Activated naive CD4-positive, alpha-beta T cell treated with anti-CD3 and anti-CD28 coated beads for 36 hours (primary cell): ENCODE measurements around the gene RHBDF2. TPM values are rescaled to one million over a fixed set of nuclear protein-coding genes. Genes with fewer than 3 reads are reported as not detected.
"Not testable (repeated sequence)": the region's sequence is repeated elsewhere in the genome, so short reads cannot be mapped to it uniquely, and the experiment has no call there.

Experiments used
- CTCF ChIA-PET: fragments of 350-600 bp; sonication (Branson Sonifier 250); formaldehyde crosslinking; loops from one replicate; lab custom pipeline; 2021; ENCODE audit warnings: antibody characterized with exemption; lab: Charles Lee
- DNase-seq: peaks from one replicate; pipeline ENCODE4 v3.0.0-alpha.2; 2020
- H3K27ac Mint-ChIP-seq: one replicate; pipeline ENCODE4 v1.8.0; 2021; ENCODE audit warnings: mild to moderate bottlenecking, mixed read lengths
- H3K27me3 Mint-ChIP-seq: one replicate; pipeline ENCODE4 v1.8.0; 2021; ENCODE audit warnings: low read depth, mixed read lengths
- H3K36me3 Mint-ChIP-seq: one replicate; pipeline ENCODE4 v1.8.0; 2021; ENCODE audit warnings: low read depth, mixed read lengths
- H3K4me1 Mint-ChIP-seq: one replicate; pipeline ENCODE4 v1.8.0; 2021; ENCODE audit warnings: low read depth, mixed read lengths
- H3K4me3 Mint-ChIP-seq: one replicate; pipeline ENCODE4 v1.8.0; 2021; ENCODE audit warnings: mild to moderate bottlenecking, moderate library complexity, mixed read lengths
- H3K9me3 Mint-ChIP-seq: one replicate; pipeline ENCODE4 v1.8.0; 2021; ENCODE audit warnings: mixed read lengths
- intact Hi-C: fragments of 100-400 bp; cut with micrococcal nuclease; formaldehyde crosslinking; loops from one replicate; pipeline ENCODE4 v1.15.1; 2023
- total RNA-seq, 2 experiments: library from RNA; stranded (reverse); gene quantifications; one replicate each; pipeline ENCODE4 v1.2.3, GENCODE V29; 2021

Gene RHBDF2
- total RNA-seq, 2 experiments from 2014 or later = 13.3 to 13.4 TPM

DNA sequence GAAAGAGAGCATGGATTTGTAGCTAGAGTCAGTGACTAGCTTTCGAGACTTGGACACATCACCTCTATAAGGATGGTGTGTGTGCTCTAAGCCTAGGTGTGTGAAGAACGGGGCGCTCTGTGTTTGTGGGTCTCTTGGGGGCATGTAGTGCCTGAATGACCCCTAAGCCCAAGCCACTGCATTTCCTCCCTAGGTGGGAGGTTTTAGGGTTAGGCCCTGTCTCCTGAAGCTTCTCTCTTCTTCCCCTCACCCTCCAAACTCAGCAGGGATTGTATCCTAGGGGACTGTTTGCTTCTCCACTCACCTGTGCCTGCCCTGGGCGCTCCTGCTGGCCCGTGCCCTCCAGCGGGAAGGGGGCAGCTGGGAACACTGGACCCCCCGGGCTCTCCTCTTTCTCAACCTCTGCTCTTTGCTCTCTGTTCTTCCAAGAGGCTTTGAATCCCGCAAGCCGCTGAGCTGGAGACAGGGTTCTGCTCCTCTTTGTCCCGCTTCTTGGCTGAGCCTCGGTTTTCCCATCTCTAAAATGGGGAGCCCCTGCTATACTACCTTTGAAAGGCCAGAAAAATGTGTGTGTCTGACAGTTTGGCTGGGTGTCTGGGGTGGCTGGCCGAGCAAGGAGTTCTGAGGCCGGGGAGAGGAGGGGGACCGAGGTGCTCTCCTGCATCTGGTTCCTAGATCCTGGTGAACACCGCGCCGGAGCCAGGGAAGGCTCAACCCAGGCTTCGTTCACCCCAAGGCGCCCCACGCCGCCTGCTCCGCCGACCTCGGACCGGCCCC lies 35.5 kb upstream of the RHBDF2 start:
- no peak for DNase-seq
- Mint-ChIP-seq H3K27me3 (peaks cover 18% of the 10 kb centered on the region), H3K27ac (no peak overlapping the region), H3K4me1 (no peaks in the 10 kb centered on the region), H3K36me3 (no peaks in the 10 kb centered on the region), H3K4me3 (no peak overlapping the region), H3K9me3 (no peaks in the 10 kb centered on the region)
- CTCF ChIA-PET = interaction anchor here (0.9 to 1.0 kb wide), 2 partner anchors 14 to 22 kb away, joined by 3 to 4 read pairs; no protein-coding TSS in a partner anchor
- intact Hi-C loops = no loop called here

DNA sequence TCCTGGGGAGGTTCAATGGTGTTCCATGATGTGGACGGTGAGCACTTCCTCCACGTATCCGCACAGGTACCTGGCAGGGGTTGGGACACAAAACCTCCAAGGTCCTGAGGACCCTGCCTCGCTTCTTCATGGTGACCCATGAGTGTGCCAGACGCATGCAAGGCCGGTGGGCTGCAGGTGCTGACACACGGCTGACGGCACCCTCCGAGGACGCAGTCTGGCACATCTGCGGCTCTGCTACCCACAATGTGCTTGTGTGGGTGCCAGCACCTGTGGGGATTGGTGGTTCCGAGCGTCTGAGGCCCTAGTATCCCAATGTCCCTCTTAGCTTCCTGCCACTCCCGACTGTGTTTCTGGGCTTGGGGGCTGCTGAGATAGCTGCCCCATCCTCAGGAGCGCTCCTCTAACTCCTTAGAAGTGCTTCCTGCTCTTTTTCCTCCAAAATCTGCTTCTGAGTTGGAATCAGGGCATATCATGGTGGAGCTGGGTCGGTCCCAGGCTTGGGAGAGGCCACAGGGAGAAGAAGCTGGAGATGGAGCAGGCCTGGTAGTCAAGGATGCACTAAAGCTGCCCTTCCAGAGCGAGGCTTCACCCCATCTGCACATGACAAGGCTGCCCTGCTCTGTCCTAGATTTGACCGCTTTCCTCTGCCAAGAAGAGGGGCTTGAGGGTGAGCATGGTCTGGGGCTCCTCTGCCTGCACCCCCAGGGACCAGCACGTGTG lies 34.7 kb upstream of the RHBDF2 start:
- Mint-ChIP-seq H3K27ac (no peak overlapping the region), H3K4me3 (no peak overlapping the region), H3K4me1 (no peaks in the 10 kb centered on the region), H3K27me3 (peaks cover 15% of the 10 kb centered on the region), H3K36me3 (no peaks in the 10 kb centered on the region), H3K9me3 (no peaks in the 10 kb centered on the region)
- no peak for DNase-seq
- intact Hi-C loops = no loop called here
- CTCF ChIA-PET = interaction anchor here (0.9 to 1.0 kb wide), 2 partner anchors 13 to 22 kb away, joined by 3 to 4 read pairs; no protein-coding TSS in a partner anchor

DNA sequence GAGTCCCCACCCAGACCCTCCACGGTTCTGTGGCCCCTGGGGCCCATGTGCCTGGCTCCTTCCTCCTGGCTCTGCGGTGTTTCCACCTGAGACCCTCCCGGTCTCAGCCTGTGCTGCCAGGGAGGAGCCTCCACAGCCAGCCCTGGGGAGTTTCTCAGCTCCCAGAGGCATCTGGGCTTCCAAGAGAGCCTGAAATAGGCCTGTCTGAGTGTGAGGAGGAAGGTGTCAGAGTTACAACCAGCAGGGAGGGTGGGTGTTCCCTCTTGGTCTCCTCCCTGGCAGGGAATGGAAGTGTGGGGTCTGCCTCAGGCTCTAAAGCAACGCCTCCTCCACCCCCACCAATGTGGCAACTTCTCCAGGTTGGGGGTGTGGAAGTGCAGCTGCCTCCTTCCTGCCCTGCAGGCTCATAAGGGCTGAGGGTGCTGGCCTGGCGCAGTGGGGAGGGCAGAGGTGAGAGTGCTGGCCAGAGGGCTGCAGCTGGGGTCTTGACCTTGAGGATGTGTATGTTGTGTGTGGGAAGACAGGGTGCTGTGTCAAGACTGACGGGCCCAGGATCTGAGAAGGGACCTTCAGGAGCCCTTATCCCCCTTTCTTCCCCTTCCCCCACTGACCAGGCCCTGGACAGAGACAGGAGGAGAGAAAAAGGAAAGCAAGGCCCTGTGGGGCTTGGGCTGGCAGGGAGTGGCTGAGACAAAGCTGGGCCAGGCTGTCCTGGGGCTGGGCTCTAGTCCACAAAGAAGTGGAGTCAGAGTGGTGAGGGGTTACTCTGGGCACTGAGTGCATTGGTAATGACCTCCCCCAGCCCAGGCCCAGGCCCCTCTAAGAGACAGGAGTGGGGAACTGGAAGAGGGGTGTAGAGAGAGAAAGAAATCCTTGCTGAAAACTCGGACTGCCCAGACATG lies 33.9 kb upstream of the RHBDF2 start:
- intact Hi-C loops = no loop called here
- Mint-ChIP-seq H3K36me3 (no peaks in the 10 kb centered on the region), H3K4me1 (peaks cover 3% of the 10 kb centered on the region), H3K9me3 (no peaks in the 10 kb centered on the region), H3K4me3 (no peak overlapping the region), H3K27me3 (peaks cover 14% of the 10 kb centered on the region), H3K27ac (no peak overlapping the region)
- DNase-seq = no peak
- CTCF ChIA-PET = no interaction called here

DNA sequence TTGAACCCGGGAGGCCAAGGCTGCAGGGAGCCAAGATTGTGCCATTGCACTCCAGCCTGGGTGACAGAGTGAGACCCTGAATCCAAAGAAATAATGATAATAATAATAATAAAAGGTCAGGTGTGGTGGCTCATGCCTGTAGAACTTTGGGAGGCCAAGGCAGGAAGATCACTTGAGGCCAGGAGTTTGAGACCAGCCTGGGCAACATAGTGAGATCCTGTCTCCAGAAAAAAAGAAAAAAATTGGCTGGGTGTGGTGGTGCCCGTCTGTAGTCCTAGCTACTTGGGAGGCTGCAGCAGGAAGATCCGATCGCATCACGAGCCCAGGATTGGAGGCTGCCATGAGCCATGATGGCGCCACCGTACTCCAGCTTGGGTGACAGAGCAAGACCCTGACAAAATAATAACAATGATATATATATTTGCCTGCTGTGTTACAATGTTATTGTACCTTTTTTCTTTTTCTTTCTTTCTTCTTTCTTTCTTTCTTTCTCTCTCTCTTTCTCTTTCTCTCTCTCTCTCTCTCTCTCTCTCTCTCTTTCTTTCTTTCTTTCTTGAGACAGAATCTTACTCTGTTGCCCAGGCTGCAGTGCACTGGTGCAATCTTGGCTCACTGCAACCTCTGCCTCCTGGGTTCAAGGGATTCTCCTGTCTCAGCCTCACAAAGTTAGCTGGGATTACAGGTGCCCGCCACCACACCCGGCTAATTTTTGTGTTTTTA lies 32.6 kb upstream of the RHBDF2 start:
- H3K27ac Mint-ChIP-seq, H3K27me3 Mint-ChIP-seq, DNase-seq, intact Hi-C loops, H3K4me3 Mint-ChIP-seq, H3K4me1 Mint-ChIP-seq, H3K9me3 Mint-ChIP-seq, H3K36me3 Mint-ChIP-seq: not testable (repeated sequence)
- CTCF ChIA-PET = interaction anchor here (0.7 to 1.9 kb wide), 3 partner anchors 10 to 91 kb away, joined by 3 to 8 read pairs (median 4); no protein-coding TSS in a partner anchor

DNA sequence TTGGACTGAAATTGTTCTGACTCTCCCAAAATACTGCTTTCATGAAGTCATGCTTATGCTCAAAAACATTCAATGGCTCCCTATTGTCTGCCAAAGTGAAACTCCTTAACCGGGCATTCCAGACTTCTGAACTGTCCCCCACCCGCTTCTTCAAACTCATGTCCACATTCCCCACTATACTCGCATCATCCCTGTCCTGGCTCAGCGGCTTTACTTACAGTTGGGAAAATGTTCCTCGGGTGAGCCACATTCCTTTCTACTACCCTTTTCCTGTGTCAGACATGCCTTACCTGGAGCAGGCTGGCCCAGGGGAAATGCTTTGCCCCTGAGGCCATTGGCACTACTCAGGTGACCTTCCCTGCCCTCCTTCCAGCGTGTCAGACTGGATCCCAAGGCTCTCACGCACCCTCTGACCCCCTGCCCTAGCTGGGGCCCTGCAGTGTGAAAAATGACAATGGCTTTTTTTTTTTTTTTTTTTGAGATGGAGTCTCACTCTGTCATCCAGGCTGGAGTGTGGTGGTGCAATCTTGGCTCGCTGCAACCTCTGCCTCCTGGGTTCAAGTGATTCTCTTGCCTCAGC lies 30.9 kb upstream of the RHBDF2 start:
- DNase-seq = no peak
- H3K4me1 Mint-ChIP-seq = peaks cover 21% of the 10 kb centered on the region
- CTCF ChIA-PET = interaction anchor here (1.5 to 1.9 kb wide), 2 partner anchors 9 to 92 kb away, joined by 3 to 8 read pairs; no protein-coding TSS in a partner anchor
- H3K36me3 Mint-ChIP-seq = no peaks in the 10 kb centered on the region
- no peaks in the 10 kb centered on the region for H3K9me3 Mint-ChIP-seq
- peaks cover 4% of the 10 kb centered on the region for H3K27me3 Mint-ChIP-seq
- H3K4me3 Mint-ChIP-seq = no peak overlapping the region
- H3K27ac Mint-ChIP-seq = no peak overlapping the region
- intact Hi-C loops = no loop called here

DNA sequence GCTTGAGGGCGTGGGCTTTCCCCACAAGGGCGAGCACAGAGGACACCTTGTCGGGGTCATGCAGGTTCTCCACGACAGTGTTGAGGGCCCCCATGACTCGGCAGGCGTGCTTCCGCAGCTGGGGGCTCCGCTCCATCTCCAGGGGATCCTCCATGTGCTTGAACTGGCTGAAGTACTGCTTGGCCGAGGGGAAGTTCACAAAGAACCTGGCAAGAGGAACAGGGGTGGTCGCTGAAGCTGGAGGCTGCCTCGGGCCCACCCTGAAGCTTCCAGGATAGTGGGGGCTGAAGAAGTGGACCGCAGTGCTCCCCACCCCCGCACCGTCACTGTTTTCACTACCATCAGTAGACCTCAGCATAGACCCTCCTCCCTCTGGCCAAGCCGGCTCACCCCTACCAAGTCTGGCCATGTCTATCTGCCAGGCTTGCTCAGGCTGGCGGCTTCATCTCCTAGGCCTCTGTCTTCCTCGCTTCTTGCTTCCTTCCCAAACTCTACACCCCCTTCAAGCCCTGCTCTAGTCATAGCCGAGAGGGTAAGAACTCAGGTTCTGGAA lies 30.3 kb upstream of the RHBDF2 start:
- peaks cover 22% of the 10 kb centered on the region for H3K4me1 Mint-ChIP-seq
- no peaks in the 10 kb centered on the region for H3K27me3 Mint-ChIP-seq
- no peak overlapping the region for H3K27ac Mint-ChIP-seq
- CTCF ChIA-PET = no interaction called here
- no peaks in the 10 kb centered on the region for H3K9me3 Mint-ChIP-seq
- intact Hi-C loops = no loop called here
- H3K4me3 Mint-ChIP-seq = no peak overlapping the region
- no peak for DNase-seq
- no peaks in the 10 kb centered on the region for H3K36me3 Mint-ChIP-seq

DNA sequence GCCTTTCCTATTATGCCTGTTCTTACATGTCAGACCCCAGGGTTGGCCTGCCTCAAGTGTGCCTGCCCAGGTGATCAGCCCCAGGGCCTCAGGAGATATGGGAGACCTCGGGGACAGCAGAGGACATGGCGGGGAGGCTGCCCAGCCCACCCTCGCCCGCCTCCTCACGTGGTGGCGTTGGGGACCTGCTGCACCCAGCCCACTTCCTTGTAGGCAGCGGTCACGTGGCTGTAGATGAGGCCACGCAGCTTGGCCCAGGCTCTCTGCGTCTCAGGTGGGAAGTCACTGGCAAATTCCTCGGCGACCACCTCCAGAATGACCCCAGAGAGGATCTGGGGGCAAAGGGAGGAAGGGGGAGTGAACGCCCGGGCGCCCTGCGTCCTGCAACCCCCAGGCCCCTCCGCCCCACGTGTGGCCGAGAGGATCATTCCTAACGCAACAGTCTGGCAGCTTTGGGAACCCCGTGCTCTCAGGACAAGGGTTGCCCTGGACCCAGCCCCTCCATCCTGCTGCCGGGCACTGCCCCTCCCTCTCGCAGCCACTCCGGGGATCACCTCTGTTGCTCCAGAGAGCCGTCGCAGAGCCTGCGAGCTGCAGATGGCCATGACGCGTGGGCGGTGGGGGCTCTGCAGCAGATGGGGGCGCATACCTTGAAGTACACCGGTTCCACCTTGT lies 29.7 kb upstream of the RHBDF2 start:
- H3K27me3 Mint-ChIP-seq = no peaks in the 10 kb centered on the region
- H3K9me3 Mint-ChIP-seq = no peaks in the 10 kb centered on the region
- H3K4me1 Mint-ChIP-seq = peaks cover 22% of the 10 kb centered on the region
- H3K4me3 Mint-ChIP-seq = no peak overlapping the region
- H3K36me3 Mint-ChIP-seq = no peaks in the 10 kb centered on the region
- CTCF ChIA-PET = interaction anchor here (0.7 to 1.1 kb wide), 2 partner anchors 15 to 183 kb away, joined by 3 read pairs; no protein-coding TSS in a partner anchor
- intact Hi-C loops = no loop called here
- DNase-seq = no peak
- no peak overlapping the region for H3K27ac Mint-ChIP-seq

DNA sequence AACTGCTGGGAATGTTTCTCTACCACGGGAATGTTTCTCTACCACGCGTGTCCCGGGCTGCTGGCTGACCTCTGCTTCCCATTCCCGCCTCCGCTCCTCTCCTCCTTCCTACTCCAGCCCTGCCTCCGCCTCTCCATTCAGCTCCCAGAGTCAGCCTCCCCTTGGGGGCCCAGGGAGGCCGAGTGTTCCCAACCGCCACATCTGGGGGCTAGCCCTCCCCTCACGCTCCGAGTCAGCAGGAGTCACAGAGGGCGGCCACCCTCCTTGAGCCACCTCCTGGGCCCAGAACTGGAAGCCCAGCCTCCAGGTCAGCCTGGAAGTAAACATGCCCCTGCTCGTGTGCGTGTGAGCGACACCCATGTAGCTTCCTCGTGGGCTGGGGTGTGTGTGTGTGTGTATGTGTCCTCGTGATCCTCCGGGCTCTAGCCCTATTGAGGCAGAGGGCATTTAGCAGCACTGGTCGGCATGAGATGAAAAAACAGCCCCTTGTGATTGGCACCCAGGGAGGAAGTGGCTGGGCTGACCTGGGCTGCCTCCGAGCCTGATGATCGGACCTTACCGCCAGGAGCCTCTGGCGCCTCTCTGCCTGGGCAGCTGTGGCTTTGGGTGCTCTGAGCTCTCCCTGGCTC lies 29.0 kb upstream of the RHBDF2 start:
- H3K27ac Mint-ChIP-seq = no peak overlapping the region

DNA sequence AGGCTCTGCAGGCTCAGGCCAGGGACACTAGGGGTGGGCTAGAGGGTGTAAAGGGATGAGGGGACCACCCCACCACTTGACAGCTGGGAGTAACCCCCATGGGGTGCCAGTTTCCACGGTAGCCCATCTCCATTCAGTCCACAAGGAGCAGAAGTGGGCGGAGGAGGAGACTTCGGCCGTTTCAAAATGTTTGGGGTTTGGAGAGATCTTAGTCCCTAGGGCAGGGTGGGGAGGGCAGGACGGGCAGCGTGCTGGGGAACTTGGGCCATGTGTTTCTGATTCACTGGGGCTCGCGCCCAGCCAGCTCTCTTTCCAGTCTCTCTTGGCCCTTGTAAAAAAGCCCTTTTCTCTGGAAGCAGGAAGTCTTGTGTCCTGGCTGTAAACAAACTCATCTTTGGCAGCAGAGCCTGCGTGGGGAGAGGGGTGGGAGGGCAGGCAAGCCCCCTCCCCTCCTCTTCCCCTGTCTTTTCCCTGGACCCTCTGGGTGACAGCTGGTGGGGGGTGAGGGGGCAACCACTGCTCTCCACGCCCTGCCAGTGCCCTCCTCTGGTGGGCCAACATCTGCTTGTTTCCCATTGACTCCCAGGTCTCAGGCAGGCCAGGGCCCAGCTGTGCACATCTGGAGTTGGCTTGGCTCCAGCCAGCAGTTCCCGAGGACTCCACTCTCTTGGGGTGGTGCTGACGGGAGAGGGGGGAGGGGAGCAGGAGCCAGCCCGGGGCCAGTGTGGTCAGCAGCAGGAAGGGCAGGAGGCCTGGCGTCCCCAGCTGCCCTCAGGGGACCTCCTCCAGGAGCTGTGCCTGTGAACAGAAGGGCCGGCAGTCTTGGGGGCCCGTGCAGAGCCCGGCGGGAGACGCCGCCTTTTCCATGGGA lies 28.2 kb upstream of the RHBDF2 start:
- Mint-ChIP-seq H3K4me3 (no peak overlapping the region), H3K27ac (no peak overlapping the region), H3K36me3 (no peaks in the 10 kb centered on the region)

More for the DNA sequence above, 29.0 kb upstream of the RHBDF2 start:
- no peak for DNase-seq
- H3K36me3 Mint-ChIP-seq = no peaks in the 10 kb centered on the region
- intact Hi-C loops = no loop called here
- H3K4me1 Mint-ChIP-seq = peaks cover 22% of the 10 kb centered on the region
- CTCF ChIA-PET = interaction anchor here (0.7 to 1.1 kb wide), 2 partner anchors 16 to 184 kb away, joined by 3 read pairs; no protein-coding TSS in a partner anchor
- no peaks in the 10 kb centered on the region for H3K9me3 Mint-ChIP-seq
- H3K4me3 Mint-ChIP-seq = no peak overlapping the region
- no peaks in the 10 kb centered on the region for H3K27me3 Mint-ChIP-seq

More for the DNA sequence above, 28.2 kb upstream of the RHBDF2 start:
- no peaks in the 10 kb centered on the region for H3K9me3 Mint-ChIP-seq
- no peak for DNase-seq
- CTCF ChIA-PET = interaction anchor here (0.6 to 2.0 kb wide), 5 partner anchors 11 to 95 kb away, joined by 3 to 9 read pairs (median 7); partner anchors contain the start of gene PRCD
- H3K4me1 Mint-ChIP-seq = peaks cover 22% of the 10 kb centered on the region
- intact Hi-C loops = no loop called here
- H3K27me3 Mint-ChIP-seq = no peaks in the 10 kb centered on the region
